GM18907 (cell line): ENCODE results near the gene TMEM131L.
"Not testable (repeated sequence)": the region's sequence is repeated elsewhere in the genome, so short reads cannot be mapped to it uniquely, and the experiment has no call there.

Experiments
- ATAC-seq: cut with Tn5 transposase; IDR thresholded peaks from one replicate; pipeline ENCODE4 v1.9.1; 2021; ENCODE audit warnings: mild to moderate bottlenecking, moderate library complexity; ENCODE audit not compliant: unreplicated experiment

TMEM131L gene

DNA sequence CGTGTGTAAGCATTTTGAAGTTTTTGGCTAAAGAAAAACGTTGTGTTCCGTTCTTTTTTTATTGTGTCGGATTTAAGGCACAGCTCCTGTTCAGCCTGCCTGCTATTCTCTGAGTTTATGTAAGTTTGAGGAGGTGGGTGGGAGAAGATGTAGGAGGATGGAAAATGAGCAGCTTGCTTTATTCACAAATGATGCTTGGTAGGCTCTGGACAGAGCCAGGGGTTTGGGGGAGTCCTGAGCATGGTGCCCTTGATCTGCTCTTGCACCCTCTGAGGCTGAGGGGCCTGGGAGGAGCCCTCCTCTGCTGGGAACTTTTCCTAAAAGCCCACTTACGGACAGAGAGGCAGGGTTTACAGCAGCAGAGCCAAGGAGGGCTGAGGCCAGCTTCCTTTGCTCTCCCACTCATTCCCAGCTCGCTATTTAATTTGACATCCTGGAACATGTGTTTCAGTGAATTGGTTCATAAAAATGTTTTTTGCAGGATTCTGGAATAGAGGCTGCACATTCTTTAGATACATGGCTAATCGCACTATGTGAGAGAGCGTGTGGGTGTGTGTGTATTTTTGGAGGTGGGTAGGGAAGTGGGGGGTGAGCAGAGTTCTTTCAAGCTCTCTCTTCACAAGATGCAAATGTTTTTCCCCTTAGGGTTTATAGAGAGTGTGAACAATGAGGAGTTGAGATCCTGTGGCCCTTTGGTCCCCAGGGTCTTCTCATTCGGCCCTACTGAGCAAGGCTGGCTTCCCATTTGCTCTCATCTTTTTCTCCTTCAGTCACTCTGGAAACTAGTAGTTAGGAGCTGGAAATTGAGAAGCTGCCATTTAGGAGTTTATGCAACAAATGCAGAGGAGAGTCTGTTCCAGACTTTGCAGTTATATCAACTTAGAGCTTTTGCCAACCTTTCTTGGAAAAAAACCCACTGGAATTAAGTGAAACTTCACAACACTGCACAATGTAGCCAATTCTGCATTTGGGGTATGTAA, 32.1 kb downstream of the TMEM131L start:
- ATAC-seq: peak; percentile 77

- no peak for ATAC-seq
These were observed 32.8 kb downstream of the TMEM131L start for GRCh38 chr4:153499005-153499404.

DNA sequence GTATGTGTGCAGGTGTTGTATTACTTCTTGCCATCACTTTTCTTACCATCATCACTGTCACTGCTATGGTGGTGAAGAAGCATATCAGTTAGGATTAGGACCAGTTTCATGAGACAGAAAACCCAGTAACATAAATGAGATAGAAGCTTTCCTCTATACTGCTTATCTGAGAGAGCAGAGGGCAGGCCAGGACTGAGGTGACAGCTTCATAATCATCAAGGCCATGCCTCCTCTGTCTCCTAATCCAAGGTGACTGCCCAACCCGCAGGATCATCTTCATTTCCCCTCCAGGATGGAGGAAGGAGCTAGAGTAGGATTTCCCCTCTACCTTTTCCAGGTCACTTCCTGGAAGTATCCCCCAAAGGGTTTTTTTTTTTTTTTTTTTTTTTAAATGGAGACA, 35.4 kb downstream of the TMEM131L start:
- ATAC-seq: no peak

DNA sequence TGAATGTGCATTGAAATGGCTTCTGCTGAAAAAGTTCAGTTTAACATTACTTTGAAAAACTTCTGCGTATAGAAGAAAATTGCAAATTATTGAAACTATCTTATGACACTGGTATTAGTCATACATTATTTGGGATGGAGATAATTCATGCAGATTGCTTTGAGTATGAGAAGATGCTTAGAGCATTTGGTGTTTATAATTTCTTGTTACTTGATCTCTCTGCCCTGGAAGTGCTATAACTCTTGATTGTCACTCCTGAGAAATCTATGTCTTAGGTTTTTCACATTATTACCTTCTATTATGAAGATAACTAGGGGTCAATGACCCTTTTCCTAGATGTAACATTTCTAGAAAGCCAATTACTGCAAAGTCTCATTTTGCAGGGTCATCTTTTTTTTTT, 36.4 kb downstream of the TMEM131L start:
- ATAC-seq: no peak

DNA sequence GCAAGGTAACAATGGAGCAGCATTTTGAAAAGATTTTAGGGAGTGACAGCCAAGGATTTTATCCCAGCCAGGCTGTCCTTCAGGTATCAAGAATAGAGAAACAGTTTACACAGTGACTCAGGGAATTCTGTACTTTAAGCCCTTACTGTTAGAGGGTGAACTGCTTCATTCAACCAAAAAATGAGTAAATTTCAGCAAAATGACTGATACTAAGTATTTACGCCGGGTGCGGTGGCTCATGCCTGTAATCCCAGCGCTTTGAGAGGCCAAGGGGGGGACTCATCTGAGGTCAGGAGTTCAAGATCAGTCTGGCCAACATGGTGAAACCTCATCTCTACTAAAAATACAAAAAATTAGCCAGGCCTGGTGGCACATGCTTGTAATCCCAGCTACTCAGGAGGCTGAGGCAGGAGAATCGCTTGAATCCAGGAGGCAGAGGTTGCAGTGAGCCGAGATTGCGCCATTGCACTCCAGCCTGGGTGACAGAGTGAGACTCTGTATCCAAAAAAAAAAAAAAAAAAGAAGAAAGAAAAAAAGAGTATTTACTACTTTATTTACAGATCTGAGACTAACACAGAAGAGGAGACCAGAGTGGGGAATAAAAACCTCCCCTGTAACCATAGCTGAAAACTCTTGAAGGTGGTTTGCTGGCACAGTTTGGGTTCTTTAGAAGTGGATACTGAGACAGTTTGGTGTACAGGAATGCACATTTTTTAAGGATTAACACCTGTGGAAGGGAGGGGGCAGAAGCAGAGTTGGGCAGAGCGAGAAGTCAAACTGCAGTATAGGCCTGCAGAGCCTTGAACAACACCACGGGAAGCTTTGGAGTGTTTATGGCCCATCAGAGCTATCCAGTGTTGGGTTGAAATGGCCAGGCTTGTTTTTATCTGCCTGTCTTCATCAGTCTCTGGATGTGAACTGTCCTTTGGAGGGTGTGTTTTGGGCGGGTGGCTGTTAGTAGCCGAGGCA, 40.5 kb downstream of the TMEM131L start:
- ATAC-seq: no peak

DNA sequence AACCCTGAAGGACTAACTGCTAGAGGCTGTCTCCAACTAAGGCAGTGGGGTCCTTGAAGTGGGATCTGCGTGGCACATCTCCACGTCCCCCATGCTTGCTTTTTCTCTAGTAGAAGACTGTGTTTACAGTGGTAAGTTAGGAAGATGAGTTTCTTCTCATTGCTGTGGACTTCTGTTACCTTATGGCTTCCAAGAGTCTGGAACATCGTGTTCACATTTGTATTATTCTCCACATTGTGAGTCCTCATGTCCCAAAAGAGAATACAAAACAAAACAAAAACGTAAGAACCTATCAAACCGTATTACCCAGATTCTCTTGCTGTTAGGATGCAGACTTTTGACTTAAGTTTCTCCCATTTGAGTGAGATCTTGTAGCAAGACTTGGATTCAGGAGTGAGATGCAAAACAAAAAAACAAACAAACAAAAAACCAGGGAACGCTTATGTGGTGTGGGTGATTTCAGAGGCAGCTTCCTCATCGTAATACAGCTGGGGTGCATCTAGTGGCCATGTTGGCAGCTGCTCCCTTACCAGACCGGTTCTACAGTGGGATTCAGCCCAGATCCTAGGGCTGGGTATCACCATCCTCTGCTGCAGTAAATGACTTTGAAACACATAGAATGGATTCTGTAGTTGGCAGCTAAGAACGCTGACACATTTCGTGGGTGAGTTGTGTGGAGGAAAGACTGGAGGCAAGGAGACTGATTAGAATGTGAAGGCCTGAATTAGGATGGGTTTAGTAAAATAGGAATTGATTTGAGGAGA, 41.3 kb downstream of the TMEM131L start:
- no peak for ATAC-seq

DNA sequence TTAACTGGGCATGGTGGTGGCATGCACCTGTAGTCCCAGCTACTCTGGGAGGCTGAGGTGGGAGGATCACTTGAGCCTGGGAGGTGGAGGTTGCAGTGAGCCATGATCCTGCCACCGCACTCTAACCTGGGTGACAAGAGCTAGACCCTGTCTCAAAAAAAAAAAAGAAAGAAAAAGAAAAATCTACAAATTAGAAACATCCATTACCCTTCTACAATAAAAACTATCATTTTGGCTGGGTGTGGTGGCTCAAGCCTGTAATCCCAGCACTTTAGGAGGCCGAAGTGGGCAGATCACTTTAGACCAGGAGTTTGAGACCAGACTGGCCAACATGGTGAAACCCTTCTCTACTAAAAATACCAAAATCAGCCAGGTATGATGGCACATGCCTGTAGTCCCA, 43.1 kb downstream of the TMEM131L start:
- not testable (repeated sequence) for ATAC-seq

- no peak for ATAC-seq
These were observed 43.6 kb downstream of the TMEM131L start for GRCh38 chr4:153509724-153510123.

GRCh38 chr4:153510252-153511001, 44.3 kb downstream of the TMEM131L start:
- no peak for ATAC-seq

GRCh38 chr4:153511104-153511503, 44.9 kb downstream of the TMEM131L start:
- ATAC-seq: no peak

DNA sequence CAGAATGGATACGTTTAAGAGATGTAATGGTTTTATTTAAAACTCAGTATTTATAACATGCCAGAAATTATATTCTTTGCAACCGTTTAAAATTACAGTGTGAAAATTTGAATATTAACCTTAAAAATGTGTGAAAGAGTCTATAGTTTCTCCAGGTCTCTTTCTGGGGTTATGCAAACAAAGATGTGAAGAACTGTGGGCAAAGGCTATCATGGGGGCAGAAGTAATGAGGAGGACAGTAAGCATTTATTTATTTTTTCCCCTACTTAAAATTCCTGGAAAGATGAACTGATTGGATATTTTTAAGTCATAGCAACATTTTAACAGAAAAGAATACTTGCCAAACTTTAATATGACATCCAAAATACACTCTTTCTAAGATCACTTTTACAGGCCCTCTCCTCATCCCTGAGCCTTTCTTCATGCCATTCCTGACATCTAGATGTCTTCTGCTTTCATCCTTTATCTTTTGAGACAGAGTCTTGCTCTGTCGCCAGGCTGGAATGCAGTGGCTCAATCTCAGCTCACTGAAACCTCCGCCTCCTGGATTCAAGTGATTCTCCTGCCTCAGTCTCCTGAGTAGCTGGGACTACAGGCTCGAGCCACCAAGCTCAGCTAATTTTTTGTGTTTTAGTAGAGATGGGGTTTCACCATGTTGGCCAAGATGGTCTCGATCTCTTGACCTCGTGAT, 46.1 kb downstream of the TMEM131L start:
- no peak for ATAC-seq

- no peak for ATAC-seq
These were observed 46.9 kb downstream of the TMEM131L start for GRCh38 chr4:153512952-153513500.

DNA sequence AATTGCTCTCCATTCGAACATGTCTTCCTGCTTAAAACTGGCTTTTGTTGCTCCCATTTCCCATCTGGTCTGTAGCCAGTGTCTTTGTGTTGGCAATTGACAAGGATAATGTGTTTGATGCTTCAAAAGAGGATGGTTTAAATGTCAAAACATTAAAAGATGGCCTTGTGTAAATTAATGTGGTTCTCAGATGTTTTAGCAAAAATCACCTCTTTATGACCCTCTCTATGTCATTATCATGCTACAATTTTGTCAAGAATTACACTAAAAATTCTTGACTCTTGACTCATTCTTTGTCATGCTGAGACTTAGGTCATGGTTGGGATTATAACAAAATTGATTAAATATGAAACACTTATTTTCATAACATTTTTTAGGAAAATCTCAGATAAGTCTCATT, 47.4 kb downstream of the TMEM131L start:
- no peak for ATAC-seq

DNA sequence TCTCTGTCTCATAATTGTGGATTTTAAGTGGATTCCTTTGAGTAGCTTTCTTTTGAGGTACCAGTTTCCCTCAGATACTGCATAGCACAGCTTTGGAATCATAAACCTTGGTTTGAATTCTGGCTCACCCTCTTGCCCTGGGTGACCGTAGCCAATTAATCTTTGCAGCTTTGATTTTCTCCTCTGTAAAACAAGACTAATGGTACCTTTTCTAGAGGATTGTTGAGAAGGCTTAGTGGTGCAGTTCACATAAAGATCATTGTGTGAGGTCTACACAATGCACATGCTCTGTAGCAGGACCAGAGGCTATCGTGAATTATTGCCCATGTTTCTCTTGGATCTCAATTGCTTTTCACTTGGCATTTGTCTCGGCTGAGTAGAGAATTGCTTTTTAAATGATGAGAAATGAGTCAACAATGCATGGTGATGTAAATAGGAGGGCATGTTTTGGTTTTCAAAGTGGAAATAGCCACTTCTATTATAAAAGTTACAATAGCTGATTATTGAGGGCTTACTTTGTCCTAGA, 47.9 kb downstream of the TMEM131L start:
- ATAC-seq: no peak

DNA sequence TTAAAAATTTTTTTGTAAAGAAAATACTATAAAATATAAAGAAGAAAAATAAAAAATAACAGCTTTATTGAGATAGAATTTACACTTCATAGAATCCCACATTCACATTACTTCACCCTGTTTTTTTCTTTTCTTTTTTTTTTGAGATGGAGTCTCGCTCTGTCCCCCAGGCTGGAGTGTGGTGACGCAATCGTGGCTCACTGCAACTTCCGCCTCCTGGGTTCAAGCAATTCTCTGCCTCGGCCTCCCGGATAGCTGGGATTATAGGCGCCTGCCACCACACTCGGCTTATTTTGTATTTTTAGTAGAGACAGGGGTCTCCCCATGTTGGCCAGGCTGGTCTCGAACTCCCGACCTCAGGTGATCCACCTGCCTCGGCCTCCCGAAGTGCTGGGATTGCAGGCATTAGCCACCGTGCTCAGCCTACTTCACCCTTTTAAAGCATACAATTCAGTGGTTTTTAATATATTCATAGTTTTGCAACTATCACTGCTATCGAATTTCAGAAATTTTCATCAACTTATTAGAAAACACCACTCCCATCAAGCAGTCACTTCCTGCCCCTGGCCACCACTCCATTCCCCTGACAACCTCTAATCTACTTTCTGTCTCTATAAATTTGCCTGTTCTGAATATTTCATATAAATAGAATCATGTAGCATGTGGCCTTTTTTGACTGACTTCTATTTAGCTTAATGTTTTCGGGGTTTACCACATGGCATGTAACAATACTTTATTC, 48.7 kb downstream of the TMEM131L start:
- ATAC-seq: no peak

DNA sequence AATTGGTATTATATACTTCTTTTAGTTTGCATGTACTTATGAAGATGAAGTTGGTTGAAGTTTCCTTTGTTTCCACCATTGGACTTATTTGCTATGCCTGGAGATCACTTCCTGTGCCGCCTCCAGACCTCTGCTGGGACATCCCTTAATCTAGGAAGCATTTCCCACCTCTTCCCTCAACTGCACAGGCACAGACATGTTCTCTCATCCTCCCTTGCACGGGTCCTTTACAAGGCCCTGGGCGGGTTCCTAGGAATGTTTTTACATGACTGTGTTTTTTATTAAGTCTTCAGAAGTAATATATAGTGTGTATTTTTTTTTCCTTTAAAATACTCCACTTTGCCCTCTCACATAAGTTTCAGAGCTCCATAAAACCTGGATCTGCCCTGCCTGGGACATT, 51.0 kb downstream of the TMEM131L start:
- ATAC-seq: no peak

GRCh38 chr4:153518001-153518400, 51.8 kb downstream of the TMEM131L start:
- ATAC-seq: no peak
